Measurements from ENCODE around the gene UCHL5.

Gene UCHL5

DNA sequence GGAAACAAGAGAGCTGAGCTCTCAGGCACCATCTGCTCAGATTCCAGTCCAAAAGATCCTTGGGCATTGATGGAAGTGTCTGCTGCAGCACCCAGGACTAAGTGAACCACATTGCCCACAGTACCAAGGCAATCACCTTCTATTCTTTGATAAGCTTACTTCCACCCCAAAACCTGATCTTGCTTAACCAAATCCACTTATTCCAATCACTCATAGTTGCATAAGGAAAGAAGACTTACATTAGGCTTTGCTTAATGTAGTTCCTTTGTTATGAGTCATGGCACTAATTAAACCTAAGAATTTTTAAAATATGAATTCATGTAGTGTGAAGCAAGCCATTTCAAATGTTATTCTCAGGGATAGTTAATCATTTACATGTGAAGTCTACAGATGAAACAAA is 84.5 kb downstream of the UCHL5 start:
- H3K27me3 ChIP-seq (replicated peaks; ENCODE audit: control insufficient read depth, insufficient read depth, low read length), result no peaks in the 10 kb centered on the region
- TF ChIP-seq, protein P1, sequence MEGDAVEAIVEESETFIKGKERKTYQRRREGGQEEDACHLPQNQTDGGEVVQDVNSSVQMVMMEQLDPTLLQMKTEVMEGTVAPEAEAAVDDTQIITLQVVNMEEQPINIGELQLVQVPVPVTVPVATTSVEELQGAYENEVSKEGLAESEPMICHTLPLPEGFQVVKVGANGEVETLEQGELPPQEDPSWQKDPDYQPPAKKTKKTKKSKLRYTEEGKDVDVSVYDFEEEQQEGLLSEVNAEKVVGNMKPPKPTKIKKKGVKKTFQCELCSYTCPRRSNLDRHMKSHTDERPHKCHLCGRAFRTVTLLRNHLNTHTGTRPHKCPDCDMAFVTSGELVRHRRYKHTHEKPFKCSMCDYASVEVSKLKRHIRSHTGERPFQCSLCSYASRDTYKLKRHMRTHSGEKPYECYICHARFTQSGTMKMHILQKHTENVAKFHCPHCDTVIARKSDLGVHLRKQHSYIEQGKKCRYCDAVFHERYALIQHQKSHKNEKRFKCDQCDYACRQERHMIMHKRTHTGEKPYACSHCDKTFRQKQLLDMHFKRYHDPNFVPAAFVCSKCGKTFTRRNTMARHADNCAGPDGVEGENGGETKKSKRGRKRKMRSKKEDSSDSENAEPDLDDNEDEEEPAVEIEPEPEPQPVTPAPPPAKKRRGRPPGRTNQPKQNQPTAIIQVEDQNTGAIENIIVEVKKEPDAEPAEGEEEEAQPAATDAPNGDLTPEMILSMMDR (IDR thresholded peaks at IDR 0.05; ENCODE audit: insufficient read depth, low read length, poor library complexity, severe bottlenecking), result no peak
- no peaks in the 10 kb centered on the region for H3K36me3 ChIP-seq (ENCODE audit: control insufficient read depth, insufficient read depth, low read length)
- DNase-seq (ENCODE audit: extremely low read depth, insufficient read length), result no peak
- no peak overlapping the region for H3K4me3 ChIP-seq (replicated peaks; ENCODE audit: low read depth, low read length)

DNA sequence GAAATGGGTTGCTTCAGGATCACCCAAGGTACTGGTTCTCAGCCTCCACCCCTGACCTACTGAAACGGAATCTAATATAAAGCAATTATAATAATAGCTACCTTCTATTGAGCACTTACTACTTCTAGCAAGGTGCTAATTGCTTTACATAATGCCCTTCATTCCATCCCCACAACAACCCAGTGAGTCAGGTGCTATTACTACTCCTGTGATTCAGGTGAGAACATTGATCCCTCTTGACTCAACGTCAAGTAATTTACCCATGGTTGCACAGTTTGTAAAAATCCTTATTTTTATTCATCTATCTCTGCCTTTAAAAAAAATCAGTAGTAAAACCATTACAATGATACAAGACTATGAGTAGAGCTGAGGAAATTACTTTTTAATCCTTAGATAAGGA is 85.2 kb downstream of the UCHL5 start:
- TF ChIP-seq, protein P1 (IDR thresholded peaks at IDR 0.05; ENCODE audit: insufficient read depth, low read length, poor library complexity, severe bottlenecking), result no peak
- H3K36me3 ChIP-seq (ENCODE audit: control insufficient read depth, insufficient read depth, low read length), result no peaks in the 10 kb centered on the region
- no peak overlapping the region for H3K4me3 ChIP-seq (replicated peaks; ENCODE audit: low read depth, low read length)
- H3K27me3 ChIP-seq (replicated peaks; ENCODE audit: control insufficient read depth, insufficient read depth, low read length), result no peaks in the 10 kb centered on the region
- DNase-seq (ENCODE audit: extremely low read depth, insufficient read length), result no peak

DNA sequence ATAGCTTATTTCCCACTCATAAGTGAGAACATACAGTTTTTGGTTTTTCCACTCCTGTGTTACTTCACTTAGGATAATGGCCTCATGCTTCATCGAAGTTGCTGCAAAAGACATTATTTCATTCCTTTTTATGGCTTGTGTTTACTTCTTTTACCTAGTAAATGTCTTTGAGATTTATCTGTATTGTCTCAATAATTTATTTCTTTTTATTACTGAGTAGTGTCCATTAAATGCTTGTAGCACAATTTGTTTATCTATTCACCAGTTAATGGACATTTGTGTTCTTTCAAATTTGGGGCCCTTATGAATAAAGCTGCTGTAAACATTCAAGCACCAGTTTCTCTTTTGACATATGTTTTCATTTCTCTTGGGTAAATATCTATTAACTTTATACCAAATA is 86.0 kb downstream of the UCHL5 start:
- TF ChIP-seq, protein P1 (IDR thresholded peaks at IDR 0.05; ENCODE audit: insufficient read depth, low read length, poor library complexity, severe bottlenecking), result no peak

DNA sequence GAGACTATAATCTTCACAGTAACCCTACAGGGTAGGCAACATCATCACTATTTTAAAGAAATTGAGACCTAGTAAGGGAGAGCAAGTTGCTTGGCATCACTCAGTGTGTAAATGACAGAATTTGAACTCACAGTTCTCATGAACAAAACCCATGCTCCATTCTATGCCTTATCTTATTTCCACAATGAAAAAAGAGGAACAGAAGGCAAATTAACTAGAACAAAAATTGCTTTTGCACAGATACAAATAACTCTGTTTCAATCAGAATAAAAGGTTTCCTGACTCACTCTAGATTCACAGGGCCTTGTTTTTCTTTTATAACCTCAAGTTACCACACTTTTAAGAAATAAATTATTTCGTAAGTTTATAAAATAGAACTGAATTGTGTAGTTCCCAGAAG is 90.1 kb downstream of the UCHL5 start:
- Histone ChIP-seq H3K27me3 (replicated peaks; ENCODE audit: control insufficient read depth, insufficient read depth, low read length) (no peaks in the 10 kb centered on the region), H3K4me3 (replicated peaks; ENCODE audit: low read depth, low read length) (no peak overlapping the region), H3K36me3 (ENCODE audit: control insufficient read depth, insufficient read depth, low read length) (no peaks in the 10 kb centered on the region)
- TF ChIP-seq, protein P1 (IDR thresholded peaks at IDR 0.05; ENCODE audit: insufficient read depth, low read length, poor library complexity, severe bottlenecking), result no peak
- DNase-seq (ENCODE audit: extremely low read depth, insufficient read length), result no peak

More for the DNA sequence above, 86.0 kb downstream of the UCHL5 start:
- no peaks in the 10 kb centered on the region for H3K27me3 ChIP-seq (replicated peaks; ENCODE audit: control insufficient read depth, insufficient read depth, low read length)
- no peak overlapping the region for H3K4me3 ChIP-seq (replicated peaks; ENCODE audit: low read depth, low read length)
- H3K36me3 ChIP-seq (ENCODE audit: control insufficient read depth, insufficient read depth, low read length), result no peaks in the 10 kb centered on the region
- DNase-seq (ENCODE audit: extremely low read depth, insufficient read length), result no peak

DNA sequence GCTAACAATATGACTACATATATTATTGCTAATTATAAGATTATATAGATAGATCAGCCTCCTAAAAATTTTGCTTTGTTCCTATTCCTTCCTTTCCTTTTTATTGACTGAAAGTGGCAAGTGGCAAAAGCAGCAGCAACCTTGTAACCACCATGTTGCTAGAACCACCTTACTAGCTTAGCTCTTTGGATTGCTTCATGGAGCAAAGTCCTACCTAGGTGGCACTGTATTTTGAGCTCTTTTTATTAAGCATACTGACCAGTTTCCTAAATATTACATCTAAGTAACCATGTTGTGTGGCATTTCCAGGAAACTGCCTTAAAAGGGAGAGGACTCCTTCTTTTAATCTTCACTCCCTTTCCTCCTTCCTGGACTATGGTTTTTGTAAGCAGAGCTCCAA is 90.8 kb downstream of the UCHL5 start:
- no peak for DNase-seq (ENCODE audit: extremely low read depth, insufficient read length)
- no peaks in the 10 kb centered on the region for H3K27me3 ChIP-seq (replicated peaks; ENCODE audit: control insufficient read depth, insufficient read depth, low read length)
- H3K4me3 ChIP-seq (replicated peaks; ENCODE audit: low read depth, low read length), result no peak overlapping the region
- H3K36me3 ChIP-seq (ENCODE audit: control insufficient read depth, insufficient read depth, low read length), result no peaks in the 10 kb centered on the region
- TF ChIP-seq, protein P1 (IDR thresholded peaks at IDR 0.05; ENCODE audit: insufficient read depth, low read length, poor library complexity, severe bottlenecking), result no peak

DNA sequence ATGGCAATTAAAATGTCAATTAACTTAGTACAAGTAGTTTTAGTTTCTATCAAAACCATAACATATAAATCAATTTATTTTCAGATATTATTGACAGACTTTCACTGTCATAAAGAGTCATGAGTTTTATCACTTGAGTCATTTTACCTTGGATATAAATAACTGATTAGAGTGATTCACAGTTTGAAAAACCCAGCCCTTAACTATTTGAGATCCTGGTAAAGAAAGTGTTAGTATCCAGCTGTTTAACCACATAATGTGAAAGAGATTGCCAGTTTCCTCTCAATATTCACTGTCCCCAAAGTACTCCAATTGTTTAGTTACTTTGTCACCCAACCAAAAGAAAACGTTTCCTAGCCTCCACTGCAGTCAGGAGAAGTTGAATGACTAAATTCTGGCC is 91.3 kb downstream of the UCHL5 start:
- Histone ChIP-seq H3K27me3 (replicated peaks; ENCODE audit: control insufficient read depth, insufficient read depth, low read length) (no peaks in the 10 kb centered on the region), H3K36me3 (ENCODE audit: control insufficient read depth, insufficient read depth, low read length) (no peaks in the 10 kb centered on the region), H3K4me3 (replicated peaks; ENCODE audit: low read depth, low read length) (no peak overlapping the region)
- TF ChIP-seq, protein P1 (IDR thresholded peaks at IDR 0.05; ENCODE audit: insufficient read depth, low read length, poor library complexity, severe bottlenecking), result no peak
- no peak for DNase-seq (ENCODE audit: extremely low read depth, insufficient read length)
